NCI-H69 (cell line): ENCODE data around the gene ZNF497.
"Not testable (repeated sequence)": the region's sequence is repeated elsewhere in the genome, so short reads cannot be mapped to it uniquely, and the experiment has no call there.

Experiments used
- DNase-seq: peaks from one replicate; lab custom pipeline; 2025; lab: John Stamatoyannopoulos, UW

The ZNF497 gene

GRCh38 chr19:58348080-58348479 is 14.5 kb downstream of the ZNF497 start:
- not testable (repeated sequence) for DNase-seq

- DNase-seq = peak; percentile 91
These were observed 15.3 kb downstream of the ZNF497 start for GRCh38 chr19:58346961-58347929.

- DNase-seq = no peak
These were observed 17.0 kb downstream of the ZNF497 start for GRCh38 chr19:58345558-58345957.

- no peak for DNase-seq
These were observed 23.6 kb downstream of the ZNF497 start for GRCh38 chr19:58338825-58339558.

GRCh38 chr19:58338336-58338735 is 24.2 kb downstream of the ZNF497 start:
- DNase-seq = no peak

- no peak for DNase-seq
These were observed 25.7 kb downstream of the ZNF497 start for GRCh38 chr19:58336820-58337219.

- DNase-seq = no peak
These were observed 26.3 kb downstream of the ZNF497 start for GRCh38 chr19:58336216-58336615.

- DNase-seq = no peak
These were observed 26.9 kb downstream of the ZNF497 start for GRCh38 chr19:58335630-58336029.

- no peak for DNase-seq
These were observed 27.8 kb downstream of the ZNF497 start for GRCh38 chr19:58334691-58335249.

- no peak for DNase-seq
These were observed 29.9 kb downstream of the ZNF497 start for GRCh38 chr19:58332697-58333096.

- DNase-seq = no peak
These were observed 32.1 kb downstream of the ZNF497 start for GRCh38 chr19:58330458-58330857.

- no peak for DNase-seq
These were observed 33.6 kb downstream of the ZNF497 start for GRCh38 chr19:58328999-58329398.

- peak; percentile 99 for DNase-seq
These were observed 35.4 kb downstream of the ZNF497 start, which contains the start of gene ZSCAN22 for GRCh38 chr19:58326914-58327726. Gene ZSCAN22 (plus strand): TSS chr19:58326994. CDS start chr19:58334803, 7,809 bp downstream.

GRCh38 chr19:58326501-58326913 is 36.0 kb downstream of the ZNF497 start:
- DNase-seq = peak; percentile 44

GRCh38 chr19:58325311-58326022 is 37.1 kb downstream of the ZNF497 start:
- peak; percentile 82 for DNase-seq

- no peak for DNase-seq
These were observed 43.3 kb downstream of the ZNF497 start for GRCh38 chr19:58319241-58319640.

GRCh38 chr19:58318297-58318696 is 44.3 kb downstream of the ZNF497 start:
- no peak for DNase-seq

- DNase-seq = no peak
These were observed 45.0 kb downstream of the ZNF497 start for GRCh38 chr19:58317476-58318072.

- no peak for DNase-seq
These were observed 47.0 kb downstream of the ZNF497 start for GRCh38 chr19:58315580-58315979.

GRCh38 chr19:58311345-58311865 is 51.1 kb downstream of the ZNF497 start:
- DNase-seq = no peak
